ENCODE results near the gene COL5A1.
A peak's percentile ranks its signal among the peaks of the same experiment; 100 is the strongest.
"Not testable (repeated sequence)": the region's sequence is repeated elsewhere in the genome, so short reads cannot be mapped to it uniquely, and the experiment has no call there.

The COL5A1 gene

GRCh38 chr9:134710271-134710540, 68.6 kb downstream of the COL5A1 start:
- Mint-ChIP-seq H3K36me3 (ENCODE audit: low read depth) (peaks cover 26% of the 10 kb centered on the region), H3K27me3 (ENCODE audit: low read depth) (peaks cover 4% of the 10 kb centered on the region)

GRCh38 chr9:134710901-134711300, 69.3 kb downstream of the COL5A1 start:
- no peak for TF ChIP-seq CTCF (IDR thresholded peaks at IDR 0.05; ENCODE audit: unreplicated experiment in 3 of 3)
- Mint-ChIP-seq H3K27ac (no peak overlapping the region), H3K9me3 (peaks cover 7% of the 10 kb centered on the region), H3K27me3 (ENCODE audit: low read depth) (peaks cover 4% of the 10 kb centered on the region), H3K4me3 (no peak overlapping the region), H3K36me3 (ENCODE audit: low read depth) (peaks cover 27% of the 10 kb centered on the region), H3K4me1 (peaks cover 27% of the 10 kb centered on the region)

More at GRCh38 chr9:134710271-134710540, 68.6 kb downstream of the COL5A1 start:
- peaks cover 22% of the 10 kb centered on the region for H3K4me1 Mint-ChIP-seq
- H3K9me3 Mint-ChIP-seq: peaks cover 7% of the 10 kb centered on the region
- no peak overlapping the region for H3K4me3 Mint-ChIP-seq
- no peak overlapping the region for H3K27ac Mint-ChIP-seq
- no peak for TF ChIP-seq CTCF (IDR thresholded peaks at IDR 0.05; ENCODE audit: unreplicated experiment in 3 of 3)

GRCh38 chr9:134712243-134712642, 70.6 kb downstream of the COL5A1 start:
- Mint-ChIP-seq H3K4me1 (peaks cover 19% of the 10 kb centered on the region), H3K36me3 (ENCODE audit: low read depth) (peaks cover 32% of the 10 kb centered on the region), H3K4me3 (no peak overlapping the region), H3K27ac (peak overlapping the region in 1 of 3 experiments; percentile 32), H3K27me3 (ENCODE audit: low read depth) (peaks cover 4% of the 10 kb centered on the region), H3K9me3 (peaks cover 7% of the 10 kb centered on the region)
- no peak for TF ChIP-seq CTCF (IDR thresholded peaks at IDR 0.05; ENCODE audit: unreplicated experiment in 3 of 3)

- no peak for TF ChIP-seq CTCF (IDR thresholded peaks at IDR 0.05; ENCODE audit: unreplicated experiment in 3 of 3)
- H3K27ac Mint-ChIP-seq: peak overlapping the region in 1 of 3 experiments; percentile 0
- peaks cover 18% of the 10 kb centered on the region for H3K4me1 Mint-ChIP-seq
- H3K9me3 Mint-ChIP-seq: peaks cover 7% of the 10 kb centered on the region
- peaks cover 4% of the 10 kb centered on the region for H3K27me3 Mint-ChIP-seq (ENCODE audit: low read depth)
- no peak overlapping the region for H3K4me3 Mint-ChIP-seq
- peaks cover 32% of the 10 kb centered on the region for H3K36me3 Mint-ChIP-seq (ENCODE audit: low read depth)
Observed at GRCh38 chr9:134712926-134713325, 71.3 kb downstream of the COL5A1 start.

- not testable (repeated sequence) for H3K27ac Mint-ChIP-seq; H3K27me3 Mint-ChIP-seq (ENCODE audit: low read depth); H3K9me3 Mint-ChIP-seq; H3K4me3 Mint-ChIP-seq
- H3K4me1 Mint-ChIP-seq: peaks cover 15% of the 10 kb centered on the region
- peaks cover 28% of the 10 kb centered on the region for H3K36me3 Mint-ChIP-seq (ENCODE audit: low read depth)
Observed at GRCh38 chr9:134715536-134715935, 73.9 kb downstream of the COL5A1 start.

- TF ChIP-seq CTCF (IDR thresholded peaks at IDR 0.05; ENCODE audit: unreplicated experiment in 3 of 3): no peak
- Mint-ChIP-seq H3K4me1 (peaks cover 15% of the 10 kb centered on the region), H3K4me3 (no peak overlapping the region), H3K36me3 (ENCODE audit: low read depth) (peaks cover 28% of the 10 kb centered on the region), H3K27me3 (ENCODE audit: low read depth) (peaks cover 4% of the 10 kb centered on the region), H3K9me3 (peaks cover 7% of the 10 kb centered on the region), H3K27ac (no peak overlapping the region)
Observed at GRCh38 chr9:134716067-134716466, 74.5 kb downstream of the COL5A1 start.

Data from nephron (organoid).